Activated CD4-positive, alpha-beta T cell treated with anti-CD3 and anti-CD28 coated beads, Interleukin-2, amount 10 ng/mL, durations not matched to agents 7 days and 5 days (primary cell): Measurements from ENCODE around the gene CELA3B. TPM values are rescaled to one million over a fixed set of nuclear protein-coding genes. Genes with fewer than 3 reads are reported as not detected.
"Not testable (repeated sequence)": the region's sequence is repeated elsewhere in the genome, so short reads cannot be mapped to it uniquely, and the experiment has no call there.

ENCODE experiments used
- CTCF ChIA-PET: fragments of 350-600 bp; sonication (Branson Sonifier 250); formaldehyde crosslinking; loops from one replicate; lab custom pipeline; 2021; ENCODE audit warnings: antibody characterized with exemption; lab: Charles Lee
- POLR2A ChIA-PET: fragments of 350-600 bp; sonication (Branson Sonifier 250); formaldehyde crosslinking; loops from one replicate; lab custom pipeline; 2021; ENCODE audit warnings: antibody characterized with exemption; lab: Charles Lee
- DNase-seq: peaks from one replicate; pipeline ENCODE4 v3.0.0-alpha.2; 2020
- H3K27ac Mint-ChIP-seq: one replicate; pipeline ENCODE4 v1.8.0; 2021; ENCODE audit warnings: mild to moderate bottlenecking, moderate library complexity, mixed read lengths
- H3K27me3 Mint-ChIP-seq: one replicate; pipeline ENCODE4 v1.8.0; 2021; ENCODE audit warnings: mixed read lengths
- H3K36me3 Mint-ChIP-seq: one replicate; pipeline ENCODE4 v1.8.0; 2021; ENCODE audit warnings: low read depth, mixed read lengths
- H3K4me1 Mint-ChIP-seq: one replicate; pipeline ENCODE4 v1.8.0; 2021; ENCODE audit warnings: mixed read lengths
- H3K4me3 Mint-ChIP-seq: one replicate; pipeline ENCODE4 v1.8.0; 2021; ENCODE audit warnings: mild to moderate bottlenecking, moderate library complexity, mixed read lengths
- H3K9me3 Mint-ChIP-seq: one replicate; pipeline ENCODE4 v1.8.0; 2021; ENCODE audit warnings: mixed read lengths
- total RNA-seq, 2 experiments: library from RNA; stranded (reverse); gene quantifications; one replicate each; pipeline ENCODE4 v1.2.3, GENCODE V29; 2021

Gene CELA3B
- total RNA-seq, 2 experiments from 2014 or later: not detected

GRCh38 chr1:21952786-21953520, 23.9 kb upstream of the CELA3B start:
- no peaks in the 10 kb centered on the region for H3K27me3 Mint-ChIP-seq
- no peaks in the 10 kb centered on the region for H3K9me3 Mint-ChIP-seq
- H3K4me3 Mint-ChIP-seq: no peak overlapping the region
- H3K27ac Mint-ChIP-seq: no peak overlapping the region
- POLR2A ChIA-PET: no interaction called here
- CTCF ChIA-PET: no interaction called here
- peaks cover 26% of the 10 kb centered on the region for H3K4me1 Mint-ChIP-seq
- H3K36me3 Mint-ChIP-seq: no peaks in the 10 kb centered on the region
- no peak for DNase-seq

DNA sequence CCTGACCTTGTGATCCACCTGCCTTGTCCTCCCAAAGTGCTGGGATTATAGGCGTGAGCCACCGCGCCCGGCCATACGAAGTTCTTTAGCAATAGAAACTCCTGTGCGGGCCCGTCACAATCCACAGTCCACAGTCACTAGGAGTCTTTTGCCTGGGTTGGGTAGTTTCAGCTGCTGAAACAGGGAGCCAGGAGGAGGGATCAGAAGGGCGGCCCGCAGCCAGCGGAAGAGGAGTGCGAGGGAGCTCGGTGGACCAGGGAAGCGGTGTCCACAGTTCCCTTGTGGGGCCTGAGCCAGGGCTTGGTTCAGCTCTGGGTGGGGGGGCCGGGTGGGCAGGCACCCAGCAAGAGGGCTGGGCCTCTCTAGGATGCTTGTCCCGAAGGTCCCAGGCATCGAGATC, 21.8 kb upstream of the CELA3B start:
- Mint-ChIP-seq H3K4me3 (no peak overlapping the region), H3K36me3 (no peaks in the 10 kb centered on the region), H3K9me3 (no peaks in the 10 kb centered on the region), H3K27ac (no peak overlapping the region), H3K27me3 (no peaks in the 10 kb centered on the region), H3K4me1 (peaks cover 32% of the 10 kb centered on the region)
- DNase-seq: no peak
- ChIA-PET CTCF (no interaction called here), POLR2A (no interaction called here)

- no peaks in the 10 kb centered on the region for H3K27me3 Mint-ChIP-seq
- H3K27ac Mint-ChIP-seq: no peak overlapping the region
- H3K9me3 Mint-ChIP-seq: no peaks in the 10 kb centered on the region
- no peaks in the 10 kb centered on the region for H3K36me3 Mint-ChIP-seq
- no peak overlapping the region for H3K4me3 Mint-ChIP-seq
- no peak for DNase-seq
- ChIA-PET CTCF (interaction anchor here (0.6 kb wide), 1 partner anchor 208 kb away, joined by 3 read pairs; no protein-coding TSS in a partner anchor), POLR2A (no interaction called here)
- H3K4me1 Mint-ChIP-seq: peaks cover 32% of the 10 kb centered on the region
These were observed 21.1 kb upstream of the CELA3B start for GRCh38 chr1:21955501-21956281.

DNA sequence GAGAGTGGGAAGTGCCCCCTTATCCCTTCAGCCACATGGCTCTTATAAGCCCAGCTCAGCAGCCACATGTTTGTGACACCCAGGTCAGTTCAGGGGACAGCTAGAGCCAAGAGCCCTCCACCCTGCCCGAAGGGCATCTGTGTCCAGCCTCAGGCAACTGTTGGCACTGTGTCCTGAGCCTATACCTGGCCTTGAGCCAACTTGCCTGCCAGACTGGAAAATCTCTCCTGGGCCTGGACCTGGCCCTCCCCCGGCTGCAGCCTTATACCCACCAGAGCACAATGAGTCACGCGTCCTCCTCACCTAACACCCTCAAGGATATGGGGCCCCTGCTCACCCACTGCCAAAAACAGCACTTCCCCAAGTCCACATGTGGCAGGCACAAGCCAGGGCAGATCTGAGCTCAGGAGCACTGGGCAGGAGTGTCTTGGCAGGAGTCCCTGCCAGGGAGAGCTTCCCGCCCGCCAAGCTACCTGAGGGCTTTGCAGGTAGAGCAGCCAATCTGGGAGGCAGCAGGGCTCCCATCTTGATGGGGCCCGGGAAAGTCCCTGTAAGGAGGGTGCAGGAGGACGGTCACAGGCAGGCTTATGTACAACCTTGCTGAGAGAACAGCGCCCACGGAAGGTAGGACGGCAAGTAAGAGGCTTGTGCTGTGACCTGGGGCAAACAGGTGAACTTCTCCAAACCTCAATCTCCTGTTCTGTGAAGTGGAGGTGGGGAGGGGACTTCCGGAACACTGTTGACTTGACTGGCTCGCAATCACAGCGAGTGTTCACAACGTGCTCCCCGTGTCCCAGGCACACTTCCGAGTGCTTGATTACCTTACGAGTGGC, 19.9 kb upstream of the CELA3B start:
- H3K9me3 Mint-ChIP-seq: no peaks in the 10 kb centered on the region
- no peaks in the 10 kb centered on the region for H3K27me3 Mint-ChIP-seq
- POLR2A ChIA-PET: no interaction called here
- peak overlapping the region; percentile 82 for H3K27ac Mint-ChIP-seq
- H3K36me3 Mint-ChIP-seq: no peaks in the 10 kb centered on the region
- peak; percentile 58 for DNase-seq
- H3K4me1 Mint-ChIP-seq: peaks cover 32% of the 10 kb centered on the region
- H3K4me3 Mint-ChIP-seq: no peak overlapping the region
- CTCF ChIA-PET: no interaction called here

- ChIA-PET POLR2A (no interaction called here), CTCF (no interaction called here)
- Mint-ChIP-seq H3K4me3 (no peak overlapping the region), H3K4me1 (peaks cover 27% of the 10 kb centered on the region), H3K27ac (no peak overlapping the region), H3K27me3 (no peaks in the 10 kb centered on the region), H3K9me3 (no peaks in the 10 kb centered on the region), H3K36me3 (no peaks in the 10 kb centered on the region)
- no peak for DNase-seq
These were observed 15.5 kb upstream of the CELA3B start for GRCh38 chr1:21961337-21961736.

- H3K27me3 Mint-ChIP-seq: no peaks in the 10 kb centered on the region
- H3K9me3 Mint-ChIP-seq: no peaks in the 10 kb centered on the region
- POLR2A ChIA-PET: no interaction called here
- peaks cover 22% of the 10 kb centered on the region for H3K4me1 Mint-ChIP-seq
- no peak for DNase-seq
- no peak overlapping the region for H3K4me3 Mint-ChIP-seq
- CTCF ChIA-PET: no interaction called here
- H3K27ac Mint-ChIP-seq: no peak overlapping the region
- no peaks in the 10 kb centered on the region for H3K36me3 Mint-ChIP-seq
These were observed 15.0 kb upstream of the CELA3B start for GRCh38 chr1:21961799-21962198.

GRCh38 chr1:21963477-21964217, 13.2 kb upstream of the CELA3B start:
- H3K27ac Mint-ChIP-seq: no peak overlapping the region
- DNase-seq: peak; percentile 86
- H3K27me3 Mint-ChIP-seq: no peaks in the 10 kb centered on the region
- H3K4me1 Mint-ChIP-seq: peaks cover 4% of the 10 kb centered on the region
- ChIA-PET POLR2A (no interaction called here), CTCF (no interaction called here)
- H3K9me3 Mint-ChIP-seq: no peaks in the 10 kb centered on the region
- no peak overlapping the region for H3K4me3 Mint-ChIP-seq
- no peaks in the 10 kb centered on the region for H3K36me3 Mint-ChIP-seq

- POLR2A ChIA-PET: no interaction called here
- CTCF ChIA-PET: interaction anchor here (0.6 kb wide), 1 partner anchor 33 kb away, joined by 3 read pairs; no protein-coding TSS in a partner anchor
- DNase-seq: no peak
- Mint-ChIP-seq H3K9me3 (no peaks in the 10 kb centered on the region), H3K27ac (no peak overlapping the region), H3K36me3 (no peaks in the 10 kb centered on the region), H3K27me3 (no peaks in the 10 kb centered on the region), H3K4me3 (no peak overlapping the region), H3K4me1 (peaks cover 4% of the 10 kb centered on the region)
These were observed 10.4 kb upstream of the CELA3B start for GRCh38 chr1:21966247-21967000.

- H3K27me3 Mint-ChIP-seq, DNase-seq, POLR2A ChIA-PET, H3K4me3 Mint-ChIP-seq, H3K4me1 Mint-ChIP-seq, H3K36me3 Mint-ChIP-seq, H3K9me3 Mint-ChIP-seq, H3K27ac Mint-ChIP-seq: not testable (repeated sequence)
- CTCF ChIA-PET: interaction anchor here (0.6 kb wide), 1 partner anchor 34 kb away, joined by 3 read pairs; no protein-coding TSS in a partner anchor
These were observed 9.6 kb upstream of the CELA3B start for GRCh38 chr1:21967216-21967615.

- H3K9me3 Mint-ChIP-seq, H3K4me1 Mint-ChIP-seq, POLR2A ChIA-PET, H3K4me3 Mint-ChIP-seq, H3K27ac Mint-ChIP-seq, H3K36me3 Mint-ChIP-seq, DNase-seq, H3K27me3 Mint-ChIP-seq, CTCF ChIA-PET: not testable (repeated sequence)
These were observed 7.8 kb upstream of the CELA3B start for GRCh38 chr1:21969066-21969465.

GRCh38 chr1:21970523-21970922, 6.3 kb upstream of the CELA3B start:
- DNase-seq, H3K36me3 Mint-ChIP-seq, H3K4me3 Mint-ChIP-seq, H3K27me3 Mint-ChIP-seq, POLR2A ChIA-PET, H3K9me3 Mint-ChIP-seq, H3K27ac Mint-ChIP-seq, H3K4me1 Mint-ChIP-seq, CTCF ChIA-PET: not testable (repeated sequence)

GRCh38 chr1:21972973-21973441, 3.8 kb upstream of the CELA3B start:
- H3K4me3 Mint-ChIP-seq, H3K4me1 Mint-ChIP-seq, DNase-seq, H3K27ac Mint-ChIP-seq, H3K9me3 Mint-ChIP-seq, CTCF ChIA-PET, H3K27me3 Mint-ChIP-seq, H3K36me3 Mint-ChIP-seq: not testable (repeated sequence)
- POLR2A ChIA-PET: interaction anchor here (0.6 kb wide), 1 partner anchor 30 kb away, joined by 4 read pairs; no protein-coding TSS in a partner anchor
